Stimulated activated CD4-positive, alpha-beta T cell treated with anti-CD3 and anti-CD28 coated beads, Interleukin-12 subunit alpha, Interleukin-12 subunit beta, amount 100 ng/mL, for 48 hours (primary cell): ENCODE data around the gene NXPE1.

Source experiments
- DNase-seq, 3 donors: peaks; one replicate each; pipeline ENCODE4 v3.0.0-alpha.2; 2020; ENCODE audit warnings: low read depth in 2 of 3, low spot score in 1 of 3

The NXPE1 gene

DNA sequence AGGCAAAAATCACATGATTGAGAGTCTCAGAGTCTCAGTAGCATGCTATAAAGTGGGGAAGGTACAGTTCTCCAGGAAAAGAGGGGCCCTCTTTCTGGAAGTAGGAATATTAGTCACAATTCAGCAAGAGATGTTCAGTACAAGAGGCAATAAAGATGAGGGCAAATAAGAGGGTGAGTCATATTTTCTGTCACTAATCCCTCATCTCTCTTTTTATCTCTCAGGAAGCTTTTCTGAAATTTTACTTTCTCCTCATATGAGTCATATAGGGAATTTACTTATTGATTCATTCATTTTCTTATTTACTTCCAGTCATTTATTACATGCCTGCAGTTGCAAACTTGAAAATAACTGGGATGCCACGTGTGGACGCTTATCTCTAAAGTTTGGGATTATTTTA, 3.4 kb upstream of the NXPE1 start:
- DNase-seq, result no peak

DNA sequence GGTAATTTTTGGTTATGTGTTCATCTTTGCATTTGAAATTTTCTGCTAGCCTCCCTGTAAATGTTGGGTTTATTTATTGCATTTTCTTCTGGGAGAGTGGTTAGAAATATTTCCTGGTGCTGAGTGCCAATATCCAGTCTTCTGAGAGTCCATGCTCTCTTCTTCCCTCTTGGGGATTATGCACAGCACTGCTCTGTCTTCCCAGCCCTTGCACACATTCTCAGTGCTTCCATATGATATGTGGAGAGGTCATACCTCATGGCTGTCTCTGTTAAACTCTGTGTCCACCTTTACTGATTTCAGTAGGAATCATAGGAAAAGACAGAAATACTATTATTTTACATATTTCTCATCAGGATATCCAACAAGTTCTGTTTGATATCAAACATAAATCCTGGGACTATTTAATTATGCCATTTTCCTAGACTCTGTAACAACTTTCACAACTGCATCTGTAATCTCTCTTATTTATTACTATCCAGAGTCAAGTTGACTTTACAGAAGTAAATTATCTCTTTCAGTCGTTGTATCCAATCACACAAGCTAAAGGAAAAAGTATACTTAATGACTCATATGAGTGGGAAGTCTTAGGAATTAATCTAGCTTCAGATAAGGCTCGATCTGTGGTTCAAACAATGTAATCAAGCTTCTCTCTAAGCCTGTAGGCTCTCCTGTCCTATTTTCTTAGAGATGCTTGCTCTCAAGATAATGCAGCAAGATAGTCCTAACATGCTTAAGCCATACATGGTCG, 2.7 kb upstream of the NXPE1 start:
- DNase-seq, result no peak

DNA sequence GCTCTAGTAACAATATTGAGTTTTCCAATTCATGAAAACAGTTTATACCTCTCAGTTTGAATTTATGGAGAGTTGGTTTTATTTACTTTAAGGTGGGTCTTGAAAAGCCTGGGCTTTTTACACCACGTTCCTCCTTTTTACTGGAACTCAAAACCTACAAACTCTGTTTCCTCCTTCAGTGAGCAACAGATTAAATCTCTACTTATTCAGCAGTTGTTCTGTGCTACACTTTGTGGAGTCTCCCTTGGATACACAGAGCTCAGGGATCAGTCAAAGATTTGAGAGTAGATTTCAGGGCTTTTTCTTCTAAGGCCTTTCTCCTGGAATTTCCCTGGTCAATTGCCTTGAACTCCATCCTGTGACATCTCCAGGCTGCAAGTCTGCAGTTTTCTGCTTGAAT, 3.5 kb downstream of the NXPE1 start:
- DNase-seq, result no peak

DNA sequence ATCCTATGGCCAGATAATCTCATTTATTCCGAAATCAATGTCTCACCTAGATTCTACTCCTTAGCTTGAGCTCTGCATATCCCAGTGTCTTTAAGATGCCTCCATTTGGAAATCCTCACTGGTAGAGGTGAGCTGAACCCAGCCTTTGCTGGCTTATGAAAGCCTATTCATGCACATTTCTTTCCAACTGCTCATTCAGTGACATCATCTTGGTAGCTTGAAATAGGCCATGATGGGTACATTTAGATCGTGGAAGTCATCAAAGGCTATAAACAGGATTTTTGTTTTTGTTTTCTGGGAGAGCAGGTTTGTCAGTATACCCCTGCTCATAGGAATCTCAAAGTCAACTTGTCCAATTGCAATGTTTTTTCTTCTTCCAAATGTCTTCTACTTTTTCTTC, 6.0 kb downstream of the NXPE1 start:
- no peak for DNase-seq

DNA sequence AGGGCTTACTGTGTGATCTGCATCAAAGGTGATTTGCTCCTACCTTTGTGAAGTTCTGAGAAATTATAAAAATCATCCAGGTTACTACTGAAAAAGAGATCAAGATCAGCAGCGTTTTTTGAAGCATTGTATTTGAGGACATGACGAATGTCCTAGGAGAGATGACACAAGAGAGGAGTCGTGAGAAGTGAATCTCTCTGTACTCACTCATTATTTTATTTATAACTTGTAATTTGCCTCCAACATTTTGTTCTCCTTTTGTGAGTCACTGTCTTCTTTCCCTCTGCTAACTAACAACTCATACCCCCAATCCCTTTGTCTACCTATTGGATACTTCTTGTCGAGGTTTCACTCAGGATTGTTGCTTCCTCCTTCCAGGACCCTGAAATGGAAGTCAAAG, 8.6 kb downstream of the NXPE1 start:
- no peak for DNase-seq

DNA sequence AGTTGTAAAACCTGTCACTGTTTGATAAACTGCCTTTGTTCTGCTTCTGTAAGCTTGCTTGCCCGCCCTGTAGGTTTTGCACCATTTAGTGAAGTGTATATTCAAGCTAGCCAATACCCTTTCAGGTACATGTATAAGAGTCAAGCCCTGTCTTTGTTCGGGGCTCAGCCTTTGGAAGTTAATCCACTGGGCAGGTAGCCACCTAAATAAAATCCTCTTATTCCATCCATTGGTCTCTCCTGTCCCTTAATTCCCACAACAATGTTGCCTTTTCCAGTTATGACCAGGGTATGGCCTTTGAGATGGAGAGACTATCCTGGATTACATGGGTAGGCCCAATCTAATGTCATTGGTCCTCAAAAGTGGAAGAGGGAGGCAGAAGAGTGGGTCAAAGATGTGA, 34.0 kb downstream of the NXPE1 start:
- DNase-seq, result no peak

DNA sequence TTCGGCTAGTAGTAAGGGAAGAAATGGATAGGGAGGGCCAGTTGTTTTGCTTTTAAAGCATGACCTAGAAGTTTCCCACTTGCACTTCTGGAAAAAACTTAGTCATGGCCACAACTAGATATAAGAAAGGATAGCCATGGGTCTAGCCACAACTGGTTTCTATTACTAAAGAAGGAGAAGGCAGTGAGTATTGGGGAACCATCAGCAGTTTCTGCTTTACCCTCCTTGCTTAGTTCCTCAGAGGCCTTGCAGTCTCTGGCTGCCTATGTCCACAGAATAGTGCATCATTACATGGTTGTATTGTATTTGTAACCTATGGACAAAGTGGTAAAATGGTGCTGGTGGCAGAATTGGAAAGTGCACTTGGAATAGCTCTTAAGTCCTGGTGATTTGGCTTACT, 35.6 kb downstream of the NXPE1 start:
- no peak for DNase-seq

DNA sequence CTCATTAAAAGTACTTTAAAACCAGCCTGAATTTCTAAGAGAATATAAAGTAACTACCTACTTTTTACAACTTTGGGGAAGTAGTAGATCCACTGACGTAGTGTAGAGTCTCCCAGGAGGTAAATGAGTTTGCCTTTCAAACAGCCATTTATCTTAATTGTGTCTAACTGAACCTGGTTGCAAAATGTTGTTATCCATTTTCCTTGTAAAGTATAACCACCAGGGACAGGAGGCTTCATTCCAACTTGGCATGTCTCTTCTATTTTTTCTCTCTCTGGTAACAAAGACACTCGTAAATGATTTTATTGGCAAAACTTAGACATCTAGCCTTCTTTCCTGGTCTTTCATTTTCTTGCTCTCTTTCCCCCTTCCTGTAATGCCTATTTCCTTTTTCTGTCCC, 36.9 kb downstream of the NXPE1 start:
- no peak for DNase-seq

DNA sequence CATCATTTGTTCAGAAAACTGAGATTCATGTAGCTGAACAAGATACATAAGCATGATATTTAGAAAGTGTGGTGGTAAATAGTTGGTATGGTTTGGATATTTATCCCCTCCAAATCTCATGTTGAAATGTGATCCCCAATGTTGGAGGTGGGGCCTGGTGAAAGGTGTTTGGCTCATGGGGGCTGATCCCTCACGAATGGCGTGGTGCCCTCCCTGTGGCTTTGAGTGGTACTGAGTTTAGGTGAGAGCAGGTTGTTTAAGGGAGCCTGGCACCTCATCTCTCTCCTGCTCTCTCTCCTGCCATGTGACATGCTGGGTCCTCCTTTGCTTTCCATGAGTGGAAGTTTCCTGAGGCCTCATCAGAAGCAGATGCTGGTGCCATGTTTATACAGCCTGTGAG, 48.1 kb downstream of the NXPE1 start:
- DNase-seq, result no peak

DNA sequence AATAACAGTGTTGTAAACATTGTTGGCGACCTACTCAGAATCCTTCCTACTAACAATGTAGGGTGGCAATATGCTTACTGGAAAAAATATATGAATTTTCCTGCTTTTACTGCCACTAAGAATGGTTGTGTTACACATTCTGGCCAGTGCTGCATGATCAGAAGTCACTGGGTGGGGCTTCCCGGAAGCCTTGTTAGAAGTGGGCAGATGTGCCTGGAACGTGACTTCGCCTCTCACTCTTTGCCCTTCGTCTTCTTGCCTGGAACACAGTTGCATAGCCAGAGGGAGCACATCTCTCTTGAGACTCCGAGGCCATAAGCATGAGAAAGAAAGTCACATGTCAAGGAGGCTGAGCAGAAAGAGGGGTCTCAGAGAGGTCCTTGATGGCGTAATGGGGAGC, 48.6 kb downstream of the NXPE1 start:
- no peak for DNase-seq

DNA sequence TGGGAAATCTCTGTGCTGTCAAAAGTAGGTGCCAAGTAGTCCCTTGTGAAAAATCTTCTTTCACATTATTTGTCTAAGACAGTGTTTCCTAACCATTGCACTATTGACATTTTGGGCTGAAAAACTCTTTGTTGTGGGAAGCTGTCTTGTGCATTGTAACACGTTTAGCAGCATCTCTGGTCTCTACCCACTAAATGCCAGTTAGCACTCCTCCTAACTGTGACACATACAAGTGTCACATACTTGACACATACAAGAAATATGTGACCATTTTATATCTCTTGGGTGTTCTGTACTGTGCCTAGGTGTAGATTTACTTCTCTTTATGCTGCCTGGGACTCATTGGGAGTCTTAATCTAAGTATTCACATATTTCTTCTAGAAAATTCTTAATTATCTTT, 57.8 kb downstream of the NXPE1 start:
- DNase-seq, result no peak

DNA sequence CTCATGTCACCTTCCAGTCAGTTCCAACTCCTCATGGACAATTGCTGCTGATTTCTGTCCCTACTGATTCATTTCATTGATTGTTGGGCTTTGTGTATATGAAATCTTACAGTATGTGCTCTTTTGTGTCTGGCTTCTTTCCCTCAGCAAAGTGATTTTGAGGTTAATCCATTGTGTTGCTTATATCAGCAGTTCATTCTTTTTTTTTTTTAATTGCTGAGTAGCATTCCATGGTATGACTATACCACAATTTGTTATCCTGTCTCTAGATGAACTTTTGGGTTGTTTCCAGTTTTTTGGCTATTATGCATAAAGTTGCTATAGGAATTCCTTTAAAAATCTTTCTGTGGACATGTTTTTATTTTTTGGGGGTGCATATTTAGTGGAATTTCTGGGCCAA, 59.9 kb downstream of the NXPE1 start:
- no peak for DNase-seq

DNA sequence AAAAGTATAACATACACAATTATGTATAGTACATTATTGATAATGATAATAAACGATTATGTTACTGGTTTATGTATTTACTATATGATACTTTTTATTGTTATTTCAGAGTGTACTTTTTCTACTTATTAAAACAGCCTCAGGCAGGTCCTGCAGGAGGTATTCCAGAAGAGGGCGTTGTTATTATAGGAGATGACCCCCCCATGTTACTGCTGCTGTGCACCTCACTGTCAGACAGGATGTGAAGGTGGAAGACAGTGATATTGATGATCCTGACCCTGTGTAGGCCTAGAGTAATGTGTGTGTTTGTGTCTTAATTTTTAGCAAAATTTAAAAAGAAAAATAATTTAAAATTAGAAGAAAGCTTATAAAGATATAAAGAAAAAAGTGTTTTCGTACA, 62.8 kb downstream of the NXPE1 start:
- DNase-seq, result no peak

DNA sequence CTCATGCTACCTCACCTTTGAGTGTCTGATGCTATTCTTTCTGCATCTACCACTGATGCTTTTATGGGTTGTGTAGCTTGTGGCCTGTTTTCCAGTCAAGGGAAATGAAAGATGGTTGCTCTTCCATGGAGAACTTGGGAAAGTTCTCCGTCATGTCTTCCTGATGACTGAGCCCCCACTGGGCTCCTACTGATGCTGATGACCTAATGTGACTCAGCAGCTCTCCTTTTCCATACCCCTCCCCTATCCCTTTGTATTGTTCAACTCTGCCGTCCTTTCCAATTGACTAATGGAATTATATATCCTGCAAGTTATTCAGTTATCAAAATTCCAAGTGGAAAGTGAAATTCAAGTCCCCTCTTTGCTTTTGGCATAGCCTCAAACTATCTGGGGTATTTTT, 75.8 kb downstream of the NXPE1 start:
- no peak for DNase-seq

DNA sequence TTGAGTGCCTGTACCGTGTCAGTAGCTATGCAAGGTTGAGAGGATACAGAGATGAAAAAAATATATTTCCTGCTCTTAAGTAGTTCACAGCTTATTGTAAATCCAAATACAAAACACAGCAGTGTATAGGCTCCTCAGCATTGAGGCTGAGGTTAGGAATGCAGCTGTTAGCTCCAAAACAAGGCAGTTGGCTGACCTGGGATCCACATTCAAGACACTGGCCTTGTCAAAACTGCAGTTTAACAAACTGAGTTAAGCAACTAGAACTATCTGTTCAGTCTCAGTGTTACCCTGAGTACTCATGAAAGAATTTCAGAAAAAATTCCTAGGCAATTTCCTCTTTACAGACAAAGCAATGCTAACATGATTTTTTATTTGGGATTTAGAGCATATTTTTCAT, 77.6 kb downstream of the NXPE1 start:
- no peak for DNase-seq

DNA sequence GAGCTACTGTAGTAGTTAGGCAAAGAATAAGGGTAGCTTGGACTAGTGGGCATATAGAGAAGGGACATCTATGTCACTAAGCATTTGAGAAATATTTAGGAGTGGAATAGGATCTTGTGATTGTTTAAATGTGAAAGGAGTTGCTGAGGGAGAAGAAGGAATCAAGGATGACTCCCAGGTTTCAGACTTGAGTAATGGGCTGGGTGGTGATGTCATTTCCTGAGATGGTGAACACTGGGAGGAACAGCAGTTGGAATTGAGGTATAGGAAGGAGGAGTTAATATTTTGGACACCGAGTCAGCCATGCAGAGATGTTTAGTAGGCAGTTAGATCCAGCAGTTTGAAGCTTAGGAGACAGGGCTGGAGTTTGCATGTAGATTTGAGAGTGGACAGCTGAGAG, 80.3 kb downstream of the NXPE1 start:
- no peak for DNase-seq

DNA sequence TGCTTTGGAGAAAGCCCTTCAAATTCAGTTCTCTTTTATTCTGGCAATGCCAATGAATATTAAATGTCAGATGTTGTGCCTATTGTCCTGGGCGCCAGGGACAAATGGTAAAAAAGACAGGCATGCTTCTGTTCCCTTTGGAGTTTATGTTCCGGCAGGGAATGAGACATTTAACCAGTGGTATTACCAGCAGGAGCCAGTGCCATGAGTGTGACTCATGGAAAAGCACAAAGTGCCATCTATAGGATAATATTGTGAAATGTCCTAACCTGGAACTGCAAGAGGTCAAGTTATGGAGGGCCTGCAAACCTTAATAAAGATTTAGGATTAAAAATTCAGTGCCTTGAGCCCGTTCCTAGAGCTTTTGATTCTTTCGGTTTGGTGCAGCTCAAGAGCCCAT, 80.9 kb downstream of the NXPE1 start:
- no peak for DNase-seq

DNA sequence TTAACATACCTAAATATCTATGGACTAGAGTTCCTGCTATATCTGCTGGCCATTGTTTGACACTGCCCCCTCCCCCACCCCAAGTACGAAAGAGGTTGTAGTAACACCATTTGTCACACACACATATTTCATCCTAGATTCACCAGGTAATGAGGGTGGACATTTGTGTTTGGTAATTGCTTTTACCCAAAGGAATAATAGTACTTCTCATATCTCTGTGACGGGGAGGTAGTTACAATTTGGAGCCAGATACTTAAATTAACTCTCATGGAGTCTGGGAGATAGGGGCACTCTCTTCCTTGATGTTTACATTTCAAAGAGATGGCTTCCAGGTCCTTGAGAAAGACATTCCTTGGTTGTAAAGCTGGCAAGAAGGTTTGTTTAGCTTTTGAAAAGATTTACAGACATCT, 81.7 kb downstream of the NXPE1 start:
- no peak for DNase-seq

DNA sequence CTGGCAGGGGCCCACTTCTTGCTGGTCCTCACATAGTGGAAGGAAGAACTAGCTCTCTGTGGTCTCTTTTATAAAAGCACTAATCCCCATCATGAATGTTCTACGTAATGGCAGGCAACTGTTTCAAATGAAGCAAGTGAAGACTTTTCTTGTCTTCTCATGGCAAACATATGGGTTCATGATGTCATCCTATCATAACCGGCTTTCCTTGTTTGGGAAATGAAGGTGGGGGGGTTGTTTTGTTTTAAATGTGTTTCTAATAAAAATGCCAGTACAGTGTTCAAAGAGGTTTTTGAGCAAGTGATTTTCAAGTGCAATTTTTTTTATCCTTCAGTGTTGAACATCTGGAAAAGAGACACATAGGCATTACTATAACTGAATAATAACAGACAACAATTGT, 87.0 kb downstream of the NXPE1 start:
- no peak for DNase-seq
